ENCODE data around the gene CFDP1. TPM values are rescaled to one million over a fixed set of nuclear protein-coding genes. Genes with fewer than 3 reads are reported as not detected.
A peak's percentile ranks its signal among the peaks of the same experiment; 100 is the strongest.

CFDP1 gene
- polyA plus RNA-seq, 3 donors, result 12.9 to 23.2 (median 19.0) TPM

DNA sequence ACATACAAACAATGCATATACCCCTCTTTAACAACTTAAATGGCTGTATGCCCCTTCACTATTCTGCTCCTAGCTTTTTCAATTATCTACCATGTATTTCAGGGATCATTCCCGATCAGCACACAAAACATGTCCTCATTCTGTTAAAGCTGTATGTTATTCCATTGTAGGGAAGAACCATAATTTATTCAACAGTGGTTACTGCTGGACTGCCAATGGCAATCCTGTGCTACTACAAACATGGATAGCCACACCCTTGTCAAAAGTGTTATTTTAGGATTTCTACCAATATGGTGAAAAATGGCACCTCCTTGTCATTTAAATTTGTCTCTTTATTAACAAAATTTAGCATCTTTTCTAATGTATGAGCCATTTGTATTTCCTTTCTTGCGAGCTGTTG, 96.8 kb downstream of the CFDP1 start:
- DNase-seq, result no peak
- H3K27ac ChIP-seq (ENCODE audit: low read depth in 1 of 2, low read length in 2 of 2), result no peak overlapping the region

GRCh38 chr16:75333721-75334163, 99.6 kb downstream of the CFDP1 start:
- H3K9me3 Mint-ChIP-seq, result peaks cover 0 to 19% (median 13%) of the 10 kb centered on the region in 7 donors
- H3K4me3 Mint-ChIP-seq, result peak overlapping the region in 1 of 2 donors; percentile 76
- intact Hi-C loops (cut with micrococcal nuclease), result no loop called here
- Histone ChIP-seq H3K36me3 (replicated peaks in 1 of 2; ENCODE audit: control insufficient read depth in 1 of 2, insufficient read depth in 2 of 2, low read length in 2 of 2) (no peaks in the 10 kb centered on the region), H3K27ac (ENCODE audit: low read depth in 1 of 2, low read length in 2 of 2) (no peak overlapping the region), H3K4me1 (ENCODE audit: control insufficient read depth in 1 of 2, insufficient read depth in 2 of 2, low read length in 2 of 2) (peaks cover 13 to 15% of the 10 kb centered on the region in 2 donors), H3K9ac (ENCODE audit: insufficient read depth, low read length, poor library complexity, severe bottlenecking) (no peak overlapping the region), H3K4me3 (replicated peaks in 1 of 3; ENCODE audit: low read depth in 2 of 3, low read length in 3 of 3) (no peak overlapping the region), H3K4me2 (replicated peaks; ENCODE audit: extremely low read depth, low read length, poor library complexity, severe bottlenecking) (no peak overlapping the region), H2AFZ (ENCODE audit: insufficient read depth, low read depth, low read length, poor library complexity, severe bottlenecking) (no peak overlapping the region), H3K27me3 (ENCODE audit: control insufficient read depth in 2 of 2, insufficient read depth in 2 of 2, low read length in 2 of 2) (peaks cover 77 to 86% of the 10 kb centered on the region in 2 donors), H3K9me3 (replicated peaks in 1 of 2; ENCODE audit: control insufficient read depth in 1 of 2, insufficient read depth in 1 of 2, low read length in 2 of 2) (peaks cover 0 to 14% of the 10 kb centered on the region in 2 donors), H4K20me1 (ENCODE audit: insufficient read depth, low read length) (peaks cover 41% of the 10 kb centered on the region), H3K79me2 (ENCODE audit: insufficient read depth, low read length) (no peaks in the 10 kb centered on the region)
- TF ChIP-seq, protein P1, sequence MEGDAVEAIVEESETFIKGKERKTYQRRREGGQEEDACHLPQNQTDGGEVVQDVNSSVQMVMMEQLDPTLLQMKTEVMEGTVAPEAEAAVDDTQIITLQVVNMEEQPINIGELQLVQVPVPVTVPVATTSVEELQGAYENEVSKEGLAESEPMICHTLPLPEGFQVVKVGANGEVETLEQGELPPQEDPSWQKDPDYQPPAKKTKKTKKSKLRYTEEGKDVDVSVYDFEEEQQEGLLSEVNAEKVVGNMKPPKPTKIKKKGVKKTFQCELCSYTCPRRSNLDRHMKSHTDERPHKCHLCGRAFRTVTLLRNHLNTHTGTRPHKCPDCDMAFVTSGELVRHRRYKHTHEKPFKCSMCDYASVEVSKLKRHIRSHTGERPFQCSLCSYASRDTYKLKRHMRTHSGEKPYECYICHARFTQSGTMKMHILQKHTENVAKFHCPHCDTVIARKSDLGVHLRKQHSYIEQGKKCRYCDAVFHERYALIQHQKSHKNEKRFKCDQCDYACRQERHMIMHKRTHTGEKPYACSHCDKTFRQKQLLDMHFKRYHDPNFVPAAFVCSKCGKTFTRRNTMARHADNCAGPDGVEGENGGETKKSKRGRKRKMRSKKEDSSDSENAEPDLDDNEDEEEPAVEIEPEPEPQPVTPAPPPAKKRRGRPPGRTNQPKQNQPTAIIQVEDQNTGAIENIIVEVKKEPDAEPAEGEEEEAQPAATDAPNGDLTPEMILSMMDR (IDR thresholded peaks at IDR 0.05), result no peak
- peaks cover 85 to 93% (median 91%) of the 10 kb centered on the region in 3 donors for H3K27me3 Mint-ChIP-seq (ENCODE audit: low read depth in 3 of 3)
- H3K4me1 Mint-ChIP-seq, result peaks cover 16% of the 10 kb centered on the region
- DNase-seq, result peak in 1 of 3 donors; percentile 2
- peak overlapping the region in 1 of 7 donors; percentile 10 for H3K27ac Mint-ChIP-seq
- no CpG with 5 or more reads among the region's 2 CpGs for WGBS (ENCODE audit: insufficient coverage)
- peaks cover 26 to 39% of the 10 kb centered on the region in 2 donors for H3K36me3 Mint-ChIP-seq

More for the DNA sequence above, 96.8 kb downstream of the CFDP1 start:
- Histone ChIP-seq H4K20me1 (ENCODE audit: insufficient read depth, low read length) (peaks cover 43% of the 10 kb centered on the region), H3K36me3 (replicated peaks in 1 of 2; ENCODE audit: control insufficient read depth in 1 of 2, insufficient read depth in 2 of 2, low read length in 2 of 2) (no peaks in the 10 kb centered on the region), H3K27me3 (ENCODE audit: control insufficient read depth in 2 of 2, insufficient read depth in 2 of 2, low read length in 2 of 2) (peaks cover 79 to 86% of the 10 kb centered on the region in 2 donors), H3K9me3 (replicated peaks in 1 of 2; ENCODE audit: control insufficient read depth in 1 of 2, insufficient read depth in 1 of 2, low read length in 2 of 2) (peaks cover 0 to 14% of the 10 kb centered on the region in 2 donors), H3K79me2 (ENCODE audit: insufficient read depth, low read length) (no peaks in the 10 kb centered on the region), H3K4me1 (ENCODE audit: control insufficient read depth in 1 of 2, insufficient read depth in 2 of 2, low read length in 2 of 2) (peaks cover 13 to 15% of the 10 kb centered on the region in 2 donors), H3K9ac (ENCODE audit: insufficient read depth, low read length, poor library complexity, severe bottlenecking) (no peak overlapping the region), H2AFZ (ENCODE audit: insufficient read depth, low read depth, low read length, poor library complexity, severe bottlenecking) (no peak overlapping the region), H3K4me2 (replicated peaks; ENCODE audit: extremely low read depth, low read length, poor library complexity, severe bottlenecking) (no peak overlapping the region), H3K4me3 (replicated peaks in 1 of 3; ENCODE audit: low read depth in 2 of 3, low read length in 3 of 3) (no peak overlapping the region)
- intact Hi-C loops (cut with micrococcal nuclease), result no loop called here
- Mint-ChIP-seq H3K27me3 (ENCODE audit: low read depth in 3 of 3) (peaks cover 89 to 94% (median 92%) of the 10 kb centered on the region in 3 donors), H3K9me3 (peaks cover 0 to 20% (median 16%) of the 10 kb centered on the region in 7 donors), H3K27ac (no peak overlapping the region), H3K4me3 (peak overlapping the region in 1 of 2 donors; percentile 77), H3K4me1 (peaks cover 16% of the 10 kb centered on the region), H3K36me3 (peaks cover 44 to 57% of the 10 kb centered on the region in 2 donors)
- TF ChIP-seq, protein P1 (IDR thresholded peaks at IDR 0.05), result no peak
- no CpG with 5 or more reads among the region's 2 CpGs for WGBS (ENCODE audit: insufficient coverage)

Measured in CD14-positive monocyte (primary cell).